ENCODE results near the gene GRM5.

The GRM5 gene

GRCh38 chr11:88709567-88709966, 356.2 kb downstream of the GRM5 start:
- TF ChIP-seq, protein P1, sequence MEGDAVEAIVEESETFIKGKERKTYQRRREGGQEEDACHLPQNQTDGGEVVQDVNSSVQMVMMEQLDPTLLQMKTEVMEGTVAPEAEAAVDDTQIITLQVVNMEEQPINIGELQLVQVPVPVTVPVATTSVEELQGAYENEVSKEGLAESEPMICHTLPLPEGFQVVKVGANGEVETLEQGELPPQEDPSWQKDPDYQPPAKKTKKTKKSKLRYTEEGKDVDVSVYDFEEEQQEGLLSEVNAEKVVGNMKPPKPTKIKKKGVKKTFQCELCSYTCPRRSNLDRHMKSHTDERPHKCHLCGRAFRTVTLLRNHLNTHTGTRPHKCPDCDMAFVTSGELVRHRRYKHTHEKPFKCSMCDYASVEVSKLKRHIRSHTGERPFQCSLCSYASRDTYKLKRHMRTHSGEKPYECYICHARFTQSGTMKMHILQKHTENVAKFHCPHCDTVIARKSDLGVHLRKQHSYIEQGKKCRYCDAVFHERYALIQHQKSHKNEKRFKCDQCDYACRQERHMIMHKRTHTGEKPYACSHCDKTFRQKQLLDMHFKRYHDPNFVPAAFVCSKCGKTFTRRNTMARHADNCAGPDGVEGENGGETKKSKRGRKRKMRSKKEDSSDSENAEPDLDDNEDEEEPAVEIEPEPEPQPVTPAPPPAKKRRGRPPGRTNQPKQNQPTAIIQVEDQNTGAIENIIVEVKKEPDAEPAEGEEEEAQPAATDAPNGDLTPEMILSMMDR (IDR thresholded peaks at IDR 0.05; ENCODE audit: extremely low read depth, missing control alignments) = no peak
- DNase-seq (ENCODE audit: low spot score) = no peak

- TF ChIP-seq, protein P1 (IDR thresholded peaks at IDR 0.05; ENCODE audit: extremely low read depth, missing control alignments) = no peak
- DNase-seq (ENCODE audit: low spot score) = no peak
Measured at GRCh38 chr11:88704485-88704884, 361.3 kb downstream of the GRM5 start.

- DNase-seq (ENCODE audit: low spot score) = no peak
- TF ChIP-seq, protein P1 (IDR thresholded peaks at IDR 0.05; ENCODE audit: extremely low read depth, missing control alignments) = no peak
Measured at GRCh38 chr11:88701816-88702215, 364.0 kb downstream of the GRM5 start.

DNA sequence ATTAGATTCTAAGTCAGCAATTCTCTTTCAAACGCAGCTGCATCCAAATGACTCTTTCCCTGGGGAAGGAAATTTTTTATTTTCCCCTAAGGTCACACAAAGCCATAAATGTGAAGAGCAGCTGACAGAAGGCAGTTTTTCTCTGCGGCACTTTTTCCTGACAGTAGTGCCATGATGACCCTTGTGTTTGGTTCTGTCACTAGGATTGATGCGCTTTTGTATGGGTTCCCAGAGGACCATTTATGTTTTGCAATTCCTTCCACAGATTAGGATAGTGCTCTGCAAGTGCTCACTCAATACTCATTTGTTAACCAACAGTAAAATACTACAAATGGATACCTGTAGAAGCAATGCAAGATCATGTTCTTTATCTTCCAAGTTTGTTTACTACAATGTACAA, 368.6 kb downstream of the GRM5 start:
- TF ChIP-seq, protein P1 (IDR thresholded peaks at IDR 0.05; ENCODE audit: extremely low read depth, missing control alignments) = no peak
- DNase-seq (ENCODE audit: low spot score) = no peak

DNA sequence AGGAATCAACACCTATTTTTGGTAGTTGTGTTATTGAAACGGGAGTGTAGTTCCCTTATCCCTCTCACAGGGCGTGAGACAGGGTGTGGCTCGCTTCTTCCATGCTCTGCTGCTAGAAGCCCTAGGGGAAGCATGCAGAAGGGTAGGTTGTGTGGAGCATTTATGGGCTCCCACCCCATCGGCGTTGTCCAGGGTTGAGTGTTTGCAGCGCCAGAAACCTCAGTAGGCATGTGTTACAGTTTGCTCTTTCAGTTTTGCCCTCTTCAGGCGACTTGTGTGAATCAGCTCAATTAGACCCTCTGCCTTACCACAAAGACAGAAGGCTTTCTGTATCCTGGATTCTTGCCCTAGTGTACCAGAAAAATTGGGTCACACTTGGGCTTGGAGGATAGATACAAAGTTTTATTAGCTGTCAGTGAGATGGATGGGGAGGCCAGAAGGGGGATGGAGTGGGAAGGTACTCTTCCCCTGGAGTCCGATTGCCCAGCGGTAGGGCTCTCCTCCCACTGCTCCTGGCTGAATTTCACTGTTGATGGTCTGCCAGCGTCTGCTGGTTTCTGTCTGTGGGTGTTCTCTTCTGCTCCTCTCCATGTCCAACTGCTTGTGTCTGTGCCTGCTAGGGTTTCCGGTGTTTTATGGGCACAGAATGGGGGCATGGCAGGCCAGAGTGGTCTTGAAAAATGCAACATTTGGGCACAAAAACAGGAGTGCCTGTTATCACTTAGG, 369.9 kb downstream of the GRM5 start:
- TF ChIP-seq, protein P1 (IDR thresholded peaks at IDR 0.05; ENCODE audit: extremely low read depth, missing control alignments) = no peak
- DNase-seq (ENCODE audit: low spot score) = no peak

DNA sequence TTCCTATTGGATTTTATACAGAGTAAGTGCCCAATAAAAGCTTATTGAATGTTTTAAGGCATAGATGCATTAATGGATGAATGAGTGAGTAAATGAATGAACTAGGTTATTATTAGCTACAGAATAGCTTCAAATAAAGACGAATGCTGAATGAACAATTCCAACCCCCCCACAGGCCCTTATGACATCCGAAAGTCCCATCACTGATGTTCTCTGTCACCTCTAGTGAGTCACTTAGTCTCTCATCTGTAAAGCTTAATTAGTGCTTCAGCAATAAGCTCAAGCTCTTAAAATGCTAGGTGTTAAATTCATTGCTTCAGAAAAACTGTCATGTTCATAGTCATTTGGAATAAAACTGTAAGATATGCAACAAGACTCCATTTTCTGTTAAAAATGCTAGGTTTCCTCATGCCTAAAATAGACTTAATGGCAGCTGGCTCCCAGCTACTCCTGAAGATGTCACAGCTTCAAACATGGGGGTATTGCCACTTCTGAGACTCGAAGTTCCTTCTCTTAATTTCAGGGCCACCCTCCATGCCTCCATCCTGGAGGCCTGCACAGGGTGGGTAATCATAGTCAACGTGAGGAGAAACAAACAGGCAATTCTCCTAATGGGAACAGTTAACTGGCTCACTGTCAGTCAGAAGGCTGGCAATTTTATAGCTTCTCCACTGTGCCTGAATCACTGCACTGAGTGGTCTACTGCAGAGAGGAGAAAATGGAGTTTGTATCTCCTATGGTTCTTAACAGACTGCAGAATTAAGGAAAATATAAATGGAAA, 373.3 kb downstream of the GRM5 start:
- TF ChIP-seq, protein P1 (IDR thresholded peaks at IDR 0.05; ENCODE audit: extremely low read depth, missing control alignments) = no peak
- no peak for DNase-seq (ENCODE audit: low spot score)

- DNase-seq (ENCODE audit: low spot score) = no peak
- TF ChIP-seq, protein P1 (IDR thresholded peaks at IDR 0.05; ENCODE audit: extremely low read depth, missing control alignments) = no peak
Measured at GRCh38 chr11:88689548-88690240, 376.1 kb downstream of the GRM5 start.

All from GM20000 (cell line).